ENCODE measurements around the gene ACVR1B.

The ACVR1B gene

DNA sequence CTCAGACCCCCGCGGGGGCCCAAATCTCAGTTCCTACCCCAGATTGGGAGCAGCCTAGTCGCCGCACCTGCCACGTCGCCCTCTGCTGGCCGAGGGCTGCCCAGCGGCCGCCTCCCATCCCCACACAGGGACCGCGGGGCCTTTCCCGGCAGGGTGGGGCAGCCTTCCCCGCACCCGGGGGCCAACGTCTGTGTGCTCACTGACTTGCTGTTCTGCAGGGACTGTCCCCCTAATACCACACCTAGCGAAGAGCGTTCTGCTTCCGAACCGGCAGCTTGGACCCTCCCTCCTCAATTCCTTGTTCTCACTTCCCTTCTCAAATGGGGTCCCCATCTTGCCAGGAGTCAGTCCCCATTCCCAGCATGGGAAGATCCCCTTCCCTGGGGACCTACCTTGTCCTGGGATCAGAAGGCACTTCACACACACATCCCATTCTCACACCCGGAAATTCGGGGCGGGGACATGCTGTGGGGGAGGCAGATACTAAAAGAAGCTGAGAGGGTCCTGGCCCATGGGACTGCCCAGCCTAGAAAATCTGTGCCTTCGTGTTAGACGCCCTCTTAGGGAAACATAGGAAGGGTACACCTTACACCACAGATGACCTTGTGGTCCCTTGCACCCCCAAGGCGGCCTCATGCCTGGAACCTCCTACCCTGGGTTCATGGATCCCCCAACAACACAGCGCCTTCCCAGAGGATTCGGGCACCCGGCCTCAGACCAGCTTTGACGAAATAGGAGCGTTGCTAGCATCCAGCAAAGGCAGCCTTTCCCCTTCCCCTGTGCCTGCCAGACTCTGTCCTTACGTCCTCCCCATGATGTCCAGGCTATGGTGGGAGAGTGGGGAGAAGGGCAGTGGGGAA lies 27.8 kb upstream of the ACVR1B start:
- H3K4me3 Mint-ChIP-seq: no peak overlapping the region
- no peaks in the 10 kb centered on the region for H3K36me3 Mint-ChIP-seq
- H3K4me1 Mint-ChIP-seq: peaks cover 4% of the 10 kb centered on the region
- H3K27ac Mint-ChIP-seq: no peak overlapping the region
- CTCF ChIA-PET: interaction anchor here (0.8 to 3.7 kb wide), 9 partner anchors 18 to 100 kb away, joined by 3 to 42 read pairs (median 3); no protein-coding TSS in a partner anchor
- H3K9me3 Mint-ChIP-seq: no peaks in the 10 kb centered on the region
- DNase-seq: peak; percentile 65
- peaks cover 38% of the 10 kb centered on the region for H3K27me3 Mint-ChIP-seq

DNA sequence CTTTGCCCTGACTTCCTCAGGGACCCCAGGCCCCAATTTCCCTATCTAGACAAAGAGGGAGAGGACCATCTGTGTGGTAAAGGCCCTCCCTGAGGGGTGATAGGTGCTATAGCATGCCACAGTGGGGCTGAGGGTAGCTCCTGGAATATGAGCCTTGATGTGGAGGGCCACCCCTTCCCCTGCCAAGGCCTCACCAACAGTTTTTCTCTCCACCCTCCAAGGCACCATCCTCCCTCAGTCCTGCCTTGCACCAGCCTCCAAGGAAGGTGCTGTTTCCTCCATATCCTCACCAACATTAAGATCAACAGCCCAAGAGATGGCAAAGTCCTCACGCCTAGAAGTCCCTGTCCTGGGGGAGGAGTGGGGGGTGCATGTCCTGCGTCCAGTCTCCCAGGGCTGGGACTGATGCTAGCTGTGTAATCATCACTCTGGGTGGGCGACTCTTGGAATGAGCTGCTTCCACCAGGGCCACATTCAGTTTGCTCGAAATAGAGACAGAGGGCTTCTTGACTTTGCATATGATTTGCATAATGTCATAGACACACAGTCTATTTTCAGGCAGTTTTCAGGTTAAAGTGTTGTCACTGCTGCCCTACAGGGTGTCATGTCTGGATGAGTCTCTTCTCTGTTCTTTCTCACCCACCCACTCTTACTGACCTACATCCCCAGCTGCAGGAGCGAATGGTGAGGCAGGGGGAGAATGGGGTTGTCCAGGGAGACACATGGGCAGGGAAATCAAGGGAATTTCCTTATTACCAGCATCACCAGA lies 26.8 kb upstream of the ACVR1B start:
- Mint-ChIP-seq H3K36me3 (no peaks in the 10 kb centered on the region), H3K4me1 (peaks cover 4% of the 10 kb centered on the region), H3K27me3 (peaks cover 42% of the 10 kb centered on the region), H3K27ac (no peak overlapping the region), H3K9me3 (no peaks in the 10 kb centered on the region), H3K4me3 (no peak overlapping the region)
- CTCF ChIA-PET: interaction anchor here (0.7 to 3.7 kb wide), 5 partner anchors 50 to 101 kb away, joined by 3 to 42 read pairs (median 4); no protein-coding TSS in a partner anchor
- no peak for DNase-seq

DNA sequence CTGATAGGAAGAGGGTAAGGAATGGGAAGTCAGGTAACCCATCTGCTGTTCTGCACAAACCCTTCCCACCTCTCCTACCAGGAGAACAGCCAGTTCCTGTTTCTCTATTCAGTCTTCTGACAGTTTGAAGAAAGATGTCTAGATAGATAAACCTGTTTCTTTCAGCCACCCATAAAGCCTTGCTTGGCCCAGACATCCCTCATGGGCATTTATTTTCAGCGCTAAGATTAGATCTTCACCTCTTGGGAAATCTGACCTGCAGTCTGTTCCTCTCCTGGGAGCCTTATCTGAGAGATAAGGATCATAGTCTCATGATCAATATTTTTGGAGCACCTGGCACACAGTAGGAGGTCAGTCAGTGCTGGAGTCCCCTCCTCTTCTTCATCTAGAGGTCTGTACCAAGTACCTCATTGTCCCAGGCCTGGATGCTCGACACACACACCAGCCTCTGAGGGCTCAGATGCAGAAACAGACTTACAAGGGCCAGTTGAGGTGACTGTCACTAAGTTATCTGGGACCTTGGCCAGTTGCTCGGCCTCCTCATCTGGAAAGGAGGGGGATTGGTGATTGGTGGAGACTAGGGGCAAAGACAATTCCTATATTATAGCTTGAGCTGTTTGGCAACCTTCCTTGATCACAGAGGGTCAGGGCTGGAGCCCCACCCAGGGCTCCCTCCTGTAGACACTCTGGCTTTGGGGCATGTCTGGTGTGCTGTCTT lies 26.0 kb upstream of the ACVR1B start:
- no peak overlapping the region for H3K27ac Mint-ChIP-seq
- no peak for DNase-seq
- peaks cover 42% of the 10 kb centered on the region for H3K27me3 Mint-ChIP-seq
- no peaks in the 10 kb centered on the region for H3K9me3 Mint-ChIP-seq
- no peaks in the 10 kb centered on the region for H3K36me3 Mint-ChIP-seq
- CTCF ChIA-PET: interaction anchor here (0.7 to 2.1 kb wide), 5 partner anchors 41 to 97 kb away, joined by 4 to 7 read pairs (median 5); no protein-coding TSS in a partner anchor
- H3K4me3 Mint-ChIP-seq: no peak overlapping the region
- H3K4me1 Mint-ChIP-seq: peaks cover 4% of the 10 kb centered on the region

DNA sequence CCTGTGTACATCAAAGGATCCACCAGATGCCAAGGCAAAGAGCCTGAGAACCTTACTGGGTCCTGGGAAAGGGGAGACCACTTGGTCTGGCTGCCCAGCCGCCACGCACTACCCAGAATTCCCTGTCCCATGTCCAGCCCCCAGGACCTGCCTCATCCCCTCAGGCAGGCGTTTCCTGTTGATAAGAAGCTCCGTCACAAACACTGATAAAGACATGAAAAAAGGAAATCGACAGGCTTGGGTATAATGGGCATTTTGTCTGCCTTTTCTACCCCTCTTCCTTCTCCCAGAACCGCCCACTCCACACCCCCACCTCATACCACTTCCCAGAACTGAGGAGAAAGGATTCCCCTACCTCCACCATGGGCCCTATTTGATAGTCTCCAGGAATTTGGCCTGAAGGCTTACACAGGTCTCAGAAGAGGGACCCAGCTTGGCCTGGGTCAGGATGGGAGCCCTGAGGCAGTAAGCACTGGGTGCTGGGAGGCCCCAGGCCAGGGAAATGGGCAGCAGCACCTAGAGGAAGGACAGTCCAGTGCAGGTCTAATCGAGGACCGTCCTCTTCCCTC lies 25.4 kb upstream of the ACVR1B start:
- H3K4me1 Mint-ChIP-seq: peaks cover 4% of the 10 kb centered on the region
- H3K4me3 Mint-ChIP-seq: no peak overlapping the region
- H3K27me3 Mint-ChIP-seq: peaks cover 40% of the 10 kb centered on the region
- CTCF ChIA-PET: interaction anchor here (0.8 to 2.1 kb wide), 6 partner anchors 15 to 54 kb away, joined by 3 to 7 read pairs (median 4); no protein-coding TSS in a partner anchor
- H3K27ac Mint-ChIP-seq: no peak overlapping the region
- H3K36me3 Mint-ChIP-seq: no peaks in the 10 kb centered on the region
- DNase-seq: no peak
- no peaks in the 10 kb centered on the region for H3K9me3 Mint-ChIP-seq

DNA sequence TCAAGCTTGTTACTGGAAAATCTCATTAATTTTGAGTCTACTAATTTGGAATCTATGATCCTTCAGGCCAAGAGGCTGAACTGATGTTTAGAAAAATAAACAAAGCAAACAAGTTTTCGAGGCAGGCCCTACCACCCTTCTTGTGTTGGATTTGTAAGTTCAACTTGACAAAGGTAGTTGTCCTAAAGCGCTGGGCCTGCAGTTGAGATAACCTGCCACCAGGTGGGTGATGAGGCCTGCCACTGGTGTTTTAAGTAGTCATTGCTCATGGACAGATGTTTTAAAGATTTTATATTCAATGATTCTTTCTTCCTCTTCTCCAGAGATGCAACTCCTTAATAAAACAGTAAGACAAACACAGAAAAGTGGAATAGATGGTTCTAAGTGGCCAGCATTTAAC lies 24.8 kb upstream of the ACVR1B start:
- no peak overlapping the region for H3K4me3 Mint-ChIP-seq
- peaks cover 35% of the 10 kb centered on the region for H3K27me3 Mint-ChIP-seq
- no peak overlapping the region for H3K27ac Mint-ChIP-seq
- no peaks in the 10 kb centered on the region for H3K9me3 Mint-ChIP-seq
- H3K36me3 Mint-ChIP-seq: no peaks in the 10 kb centered on the region
- H3K4me1 Mint-ChIP-seq: peaks cover 4% of the 10 kb centered on the region
- DNase-seq: peak; percentile 74
- CTCF ChIA-PET: interaction anchor here (0.8 to 2.1 kb wide), 8 partner anchors 16 to 56 kb away, joined by 3 to 7 read pairs (median 4); no protein-coding TSS in a partner anchor

DNA sequence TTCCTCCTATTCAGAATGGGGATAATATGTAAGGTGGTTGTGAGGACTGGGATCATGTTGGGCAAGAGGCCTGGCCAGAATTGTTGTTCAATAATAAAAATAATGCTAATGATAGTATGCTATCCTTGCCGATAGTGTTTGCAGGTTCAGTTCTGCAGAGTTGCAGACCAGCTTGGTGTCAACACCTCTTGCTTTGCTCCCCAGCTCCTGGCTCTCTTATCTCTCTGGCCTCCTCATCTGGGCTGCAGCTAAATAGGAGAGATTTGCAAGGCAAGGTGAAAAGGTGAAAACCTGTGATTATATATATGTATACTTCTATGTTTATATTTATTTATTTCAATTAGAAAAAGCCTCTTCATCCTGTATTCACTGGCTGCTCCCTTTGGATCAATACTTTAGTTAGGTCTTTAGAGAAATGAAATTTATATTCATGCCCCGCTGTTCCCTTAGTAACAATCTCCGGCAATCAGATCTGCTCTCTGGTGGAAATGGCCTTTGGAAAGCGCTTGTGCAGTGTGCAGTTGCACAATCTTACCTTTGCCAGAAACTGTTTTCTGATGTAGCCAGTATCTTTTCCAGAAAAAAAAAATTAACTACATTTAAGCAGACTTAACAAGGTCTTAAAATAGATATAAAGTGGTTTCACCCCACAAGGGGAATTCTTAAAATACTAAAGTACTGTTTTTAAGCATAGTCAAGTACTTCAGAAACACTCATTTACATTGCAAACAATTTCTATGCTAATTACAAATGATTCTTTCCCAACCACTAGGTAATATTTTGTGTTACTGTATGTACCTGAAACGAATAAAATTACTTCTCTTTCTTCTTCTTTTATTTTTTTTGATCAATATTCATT lies 19.1 kb upstream of the ACVR1B start:
- CTCF ChIA-PET: interaction anchor here (1.1 to 1.6 kb wide), 2 partner anchors 10 to 39 kb away, joined by 3 read pairs; no protein-coding TSS in a partner anchor
- no peaks in the 10 kb centered on the region for H3K36me3 Mint-ChIP-seq
- H3K4me1 Mint-ChIP-seq: no peaks in the 10 kb centered on the region
- H3K4me3 Mint-ChIP-seq: no peak overlapping the region
- H3K27me3 Mint-ChIP-seq: peaks cover 31% of the 10 kb centered on the region
- no peaks in the 10 kb centered on the region for H3K9me3 Mint-ChIP-seq
- H3K27ac Mint-ChIP-seq: no peak overlapping the region
- DNase-seq: no peak

DNA sequence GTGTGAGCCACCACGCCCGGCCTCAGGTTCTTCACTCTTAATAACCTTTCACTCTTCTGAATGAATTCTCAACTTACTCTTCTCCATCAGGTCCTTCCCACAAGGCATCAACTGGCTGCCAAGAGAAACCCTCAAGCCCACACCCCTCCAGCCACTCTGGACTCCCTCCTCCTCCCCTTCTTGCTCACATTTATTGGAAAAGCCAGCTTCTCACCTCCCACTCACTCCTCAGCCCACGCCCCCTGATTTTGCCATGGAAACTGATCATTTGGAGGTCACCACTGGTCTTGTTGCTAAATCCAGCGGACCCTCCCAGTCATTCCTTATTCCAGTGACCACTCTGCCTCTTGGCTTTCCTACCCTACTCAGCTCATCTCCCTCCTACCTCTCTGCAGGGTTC lies 17.4 kb upstream of the ACVR1B start:
- Mint-ChIP-seq H3K4me1 (no peaks in the 10 kb centered on the region), H3K27ac (no peak overlapping the region), H3K9me3 (no peaks in the 10 kb centered on the region), H3K4me3 (no peak overlapping the region), H3K27me3 (peaks cover 42% of the 10 kb centered on the region), H3K36me3 (no peaks in the 10 kb centered on the region)
- CTCF ChIA-PET: no interaction called here
- DNase-seq: no peak

DNA sequence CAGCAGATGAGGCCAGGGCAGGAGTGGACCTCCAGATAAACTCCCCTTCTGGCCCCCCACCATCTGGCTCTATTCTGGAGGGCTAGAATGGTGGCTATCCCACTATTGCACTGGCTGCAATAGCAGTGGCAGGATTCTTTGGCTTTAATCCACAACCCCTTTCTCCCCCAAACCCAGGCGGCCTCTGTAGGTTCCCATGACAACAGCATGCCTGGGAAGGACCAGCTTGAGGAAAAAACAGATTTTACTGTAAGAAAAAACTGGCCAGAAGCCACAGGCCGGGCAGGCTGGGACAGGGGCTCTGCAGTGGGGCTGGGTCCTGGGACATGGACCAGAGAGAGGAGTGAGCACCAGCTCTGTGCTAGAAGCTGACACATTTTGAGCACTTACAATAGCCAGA lies 13.6 kb upstream of the ACVR1B start:
- H3K4me3 Mint-ChIP-seq: no peak overlapping the region
- peaks cover 60% of the 10 kb centered on the region for H3K27me3 Mint-ChIP-seq
- H3K4me1 Mint-ChIP-seq: peaks cover 4% of the 10 kb centered on the region
- CTCF ChIA-PET: interaction anchor here (0.9 kb wide), 2 partner anchors 11 to 43 kb away, joined by 3 read pairs; no protein-coding TSS in a partner anchor
- H3K9me3 Mint-ChIP-seq: no peaks in the 10 kb centered on the region
- no peak overlapping the region for H3K27ac Mint-ChIP-seq
- no peak for DNase-seq
- no peaks in the 10 kb centered on the region for H3K36me3 Mint-ChIP-seq

DNA sequence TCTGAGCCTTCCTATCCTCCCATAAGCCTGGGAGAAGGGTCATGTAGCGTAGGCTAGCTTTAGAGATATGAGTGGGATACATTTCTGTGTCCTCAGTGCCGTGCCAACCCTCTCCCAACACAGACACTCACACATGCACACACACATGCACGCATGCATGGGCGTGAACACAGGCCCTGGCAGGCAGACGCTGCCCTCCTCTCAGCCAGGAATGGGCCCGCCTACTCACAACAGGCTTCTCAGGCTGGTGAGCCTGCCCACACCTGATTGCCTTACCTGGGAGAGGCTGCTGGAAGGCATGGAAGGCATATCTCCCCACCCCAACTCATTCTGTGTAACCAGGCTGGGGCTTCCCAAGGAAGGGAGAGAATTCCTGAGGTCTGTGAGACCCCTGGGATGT lies 12.8 kb upstream of the ACVR1B start:
- peaks cover 4% of the 10 kb centered on the region for H3K4me1 Mint-ChIP-seq
- DNase-seq: no peak
- no peak overlapping the region for H3K27ac Mint-ChIP-seq
- H3K4me3 Mint-ChIP-seq: no peak overlapping the region
- H3K36me3 Mint-ChIP-seq: no peaks in the 10 kb centered on the region
- no peaks in the 10 kb centered on the region for H3K9me3 Mint-ChIP-seq
- CTCF ChIA-PET: interaction anchor here (0.9 kb wide), 1 partner anchor 11 kb away, joined by 3 read pairs; no protein-coding TSS in a partner anchor
- H3K27me3 Mint-ChIP-seq: peaks cover 60% of the 10 kb centered on the region

DNA sequence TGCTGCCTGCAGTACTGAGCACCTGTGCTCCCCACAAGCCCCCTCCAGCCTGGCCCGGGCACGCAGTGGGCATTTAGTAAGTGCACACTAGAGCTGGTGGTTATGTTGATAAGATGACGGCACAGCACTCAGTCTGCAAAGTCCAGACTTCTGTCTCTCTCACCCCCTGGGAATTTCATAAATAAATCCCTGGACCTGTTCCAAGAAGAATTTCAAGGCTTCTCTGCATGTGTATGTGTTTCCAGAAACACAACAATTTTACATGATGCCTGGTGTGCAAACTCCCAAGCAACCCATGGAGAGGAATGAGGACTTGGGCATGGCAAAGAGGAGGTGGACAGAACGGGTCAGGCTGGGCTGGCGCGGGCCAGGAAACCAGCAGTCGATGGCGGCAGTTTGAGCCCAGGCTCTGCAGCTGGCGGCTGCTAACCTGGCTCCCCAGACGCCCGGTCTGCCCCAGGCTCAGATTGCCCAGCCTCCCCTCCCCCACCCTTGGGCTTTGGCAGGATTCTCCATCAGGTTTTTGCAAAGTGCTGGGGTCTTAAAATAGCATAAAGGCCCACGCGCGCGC lies 10.4 kb upstream of the ACVR1B start:
- Mint-ChIP-seq H3K36me3 (no peaks in the 10 kb centered on the region), H3K4me1 (peaks cover 4% of the 10 kb centered on the region), H3K27ac (no peak overlapping the region), H3K9me3 (peaks cover 15% of the 10 kb centered on the region), H3K4me3 (no peak overlapping the region), H3K27me3 (peaks cover 50% of the 10 kb centered on the region)
- CTCF ChIA-PET: interaction anchor here (1.0 to 1.4 kb wide), 2 partner anchors 17 to 36 kb away, joined by 3 read pairs; no protein-coding TSS in a partner anchor
- DNase-seq: no peak

DNA sequence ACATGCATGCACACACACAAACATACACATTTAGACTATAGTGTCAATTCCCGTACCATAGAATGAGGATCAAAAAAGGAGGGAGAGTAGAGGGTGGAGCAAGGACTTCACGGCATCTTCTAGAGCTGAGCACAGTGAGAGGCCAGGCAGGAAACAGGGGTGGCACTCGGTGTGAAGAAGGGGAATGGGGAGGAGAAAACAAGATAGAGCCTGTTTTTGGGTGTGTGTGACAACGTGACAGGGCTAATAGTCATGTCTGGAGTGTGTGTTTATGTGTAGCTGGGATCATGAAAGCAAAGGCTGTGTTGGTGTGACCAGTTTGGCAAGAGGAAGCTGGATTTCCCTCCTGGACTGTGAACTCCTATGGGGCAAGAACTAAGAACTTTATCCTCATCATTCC lies 9.9 kb upstream of the ACVR1B start:
- Mint-ChIP-seq H3K4me3 (no peak overlapping the region), H3K4me1 (peaks cover 4% of the 10 kb centered on the region), H3K27ac (no peak overlapping the region), H3K36me3 (no peaks in the 10 kb centered on the region), H3K9me3 (peaks cover 15% of the 10 kb centered on the region), H3K27me3 (peaks cover 54% of the 10 kb centered on the region)
- DNase-seq: no peak
- CTCF ChIA-PET: interaction anchor here (1.0 to 1.4 kb wide), 2 partner anchors 18 to 36 kb away, joined by 3 read pairs; no protein-coding TSS in a partner anchor

DNA sequence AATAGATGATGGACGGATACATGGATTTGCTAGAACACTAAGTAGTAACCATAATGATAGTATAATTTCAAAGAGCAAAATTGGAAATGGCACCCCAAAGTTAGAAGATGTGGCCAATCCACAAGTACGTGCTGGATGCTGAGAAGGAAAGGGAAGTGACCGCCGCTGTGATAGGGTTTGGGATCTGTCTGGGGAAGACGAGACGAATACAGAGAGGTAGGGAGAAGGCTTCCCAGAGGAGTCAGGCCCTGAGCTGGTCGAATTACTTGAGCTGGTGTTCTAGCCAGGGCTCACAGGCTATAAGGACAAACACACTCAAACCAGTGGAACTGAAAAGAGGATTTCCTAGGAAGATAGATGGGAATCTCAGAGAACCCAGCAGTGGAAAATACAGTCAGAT lies 9.4 kb upstream of the ACVR1B start:
- H3K9me3 Mint-ChIP-seq: peaks cover 15% of the 10 kb centered on the region
- H3K36me3 Mint-ChIP-seq: no peaks in the 10 kb centered on the region
- H3K4me1 Mint-ChIP-seq: peaks cover 4% of the 10 kb centered on the region
- no peak overlapping the region for H3K27ac Mint-ChIP-seq
- H3K27me3 Mint-ChIP-seq: peaks cover 54% of the 10 kb centered on the region
- H3K4me3 Mint-ChIP-seq: no peak overlapping the region
- no peak for DNase-seq
- CTCF ChIA-PET: interaction anchor here (1.0 to 1.4 kb wide), 2 partner anchors 18 to 35 kb away, joined by 3 read pairs; no protein-coding TSS in a partner anchor

Data from activated naive CD4-positive, alpha-beta T cell treated with anti-CD3 and anti-CD28 coated beads, Interleukin-2, amount 10 ng/mL, durations not matched to agents 7 days and 5 days (primary cell).